ENCODE data around the gene DHODH. TPM values are rescaled to one million over a fixed set of nuclear protein-coding genes. Genes with fewer than 3 reads are reported as not detected.

Gene DHODH
- total and polyA plus RNA-seq, 2 donors from 2014 or later: 8.9 to 10.7 TPM

GRCh38 chr16:72009779-72010178 lies 1.2 kb downstream of the DHODH start:
- Histone ChIP-seq H3K9ac (ENCODE audit: low read length in 3 of 3) (no peak overlapping the region), H3K27me3 (ENCODE audit: control insufficient read depth, insufficient read depth, low read length) (no peaks in the 10 kb centered on the region), H3K27ac (ENCODE audit: low read depth in 2 of 2, low read length in 2 of 2) (no peak overlapping the region), H3K9me3 (ENCODE audit: control insufficient read depth in 2 of 3, insufficient read depth in 1 of 3, low read length in 3 of 3) (no peaks in the 10 kb centered on the region), H3K4me1 (ENCODE audit: control insufficient read depth in 2 of 3, insufficient read depth in 2 of 3, low read depth in 1 of 3, low read length in 3 of 3) (peaks cover 0 to 7% (median 6%) of the 10 kb centered on the region in 3 donors), H3K4me3 (ENCODE audit: low read length in 3 of 3) (no peak overlapping the region), H3K36me3 (ENCODE audit: control insufficient read depth in 2 of 3, insufficient read depth in 3 of 3, low read length in 3 of 3) (no peaks in the 10 kb centered on the region)
- DNase-seq (no peak), FAIRE-seq (no peak)
- intact Hi-C loops (cut with DNase I): no loop called here
- TF ChIP-seq, protein P1, sequence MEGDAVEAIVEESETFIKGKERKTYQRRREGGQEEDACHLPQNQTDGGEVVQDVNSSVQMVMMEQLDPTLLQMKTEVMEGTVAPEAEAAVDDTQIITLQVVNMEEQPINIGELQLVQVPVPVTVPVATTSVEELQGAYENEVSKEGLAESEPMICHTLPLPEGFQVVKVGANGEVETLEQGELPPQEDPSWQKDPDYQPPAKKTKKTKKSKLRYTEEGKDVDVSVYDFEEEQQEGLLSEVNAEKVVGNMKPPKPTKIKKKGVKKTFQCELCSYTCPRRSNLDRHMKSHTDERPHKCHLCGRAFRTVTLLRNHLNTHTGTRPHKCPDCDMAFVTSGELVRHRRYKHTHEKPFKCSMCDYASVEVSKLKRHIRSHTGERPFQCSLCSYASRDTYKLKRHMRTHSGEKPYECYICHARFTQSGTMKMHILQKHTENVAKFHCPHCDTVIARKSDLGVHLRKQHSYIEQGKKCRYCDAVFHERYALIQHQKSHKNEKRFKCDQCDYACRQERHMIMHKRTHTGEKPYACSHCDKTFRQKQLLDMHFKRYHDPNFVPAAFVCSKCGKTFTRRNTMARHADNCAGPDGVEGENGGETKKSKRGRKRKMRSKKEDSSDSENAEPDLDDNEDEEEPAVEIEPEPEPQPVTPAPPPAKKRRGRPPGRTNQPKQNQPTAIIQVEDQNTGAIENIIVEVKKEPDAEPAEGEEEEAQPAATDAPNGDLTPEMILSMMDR (IDR thresholded peaks at IDR 0.05; ENCODE audit: borderline replicate concordance, extremely low read depth, insufficient read depth): no peak

DNA sequence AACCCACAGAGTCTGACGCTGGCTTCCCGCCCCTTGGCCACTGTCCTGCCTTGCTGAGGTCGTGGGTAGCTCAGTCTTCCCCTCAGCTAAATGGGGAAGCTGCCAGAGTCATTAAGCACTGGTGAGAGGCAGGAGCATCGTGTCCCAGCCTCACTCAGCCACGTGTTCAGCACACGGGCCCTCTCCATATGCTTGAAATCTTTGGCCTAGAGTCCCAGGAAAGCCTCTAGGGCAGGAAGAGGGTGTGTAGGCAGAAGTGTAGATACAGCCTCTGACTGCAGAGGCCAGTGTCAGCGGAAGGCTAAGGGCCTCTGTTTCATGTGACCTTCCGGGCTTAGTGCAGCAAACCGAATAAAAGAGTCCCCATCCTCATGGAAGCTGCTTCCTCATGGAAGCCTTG lies 4.1 kb downstream of the DHODH start:
- H3K27ac ChIP-seq (ENCODE audit: low read depth in 2 of 2, low read length in 2 of 2): no peak overlapping the region
- no peak for FAIRE-seq

DNA sequence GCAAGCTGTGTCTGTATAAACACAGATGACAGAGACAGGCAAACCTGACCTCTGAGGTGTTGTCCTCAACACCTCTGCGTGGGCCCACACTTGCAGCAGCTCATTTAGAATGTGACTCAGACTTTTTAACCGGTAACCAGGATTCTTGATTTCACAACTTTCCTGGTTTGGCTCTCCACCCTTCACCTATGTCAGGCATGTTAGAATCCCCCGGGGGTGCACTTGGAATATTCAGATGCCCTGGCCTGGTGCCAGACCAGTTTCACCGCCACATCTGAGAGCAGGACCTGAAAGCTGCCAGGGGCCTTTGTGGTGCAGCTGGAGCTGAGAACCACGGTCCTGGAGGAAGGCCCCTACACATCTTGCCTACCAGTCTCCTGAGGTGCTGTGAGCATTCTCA lies 4.8 kb downstream of the DHODH start:
- TF ChIP-seq, protein P1 (IDR thresholded peaks at IDR 0.05; ENCODE audit: borderline replicate concordance, extremely low read depth, insufficient read depth): no peak
- intact Hi-C loops (cut with DNase I): no loop called here
- Histone ChIP-seq H3K27me3 (ENCODE audit: control insufficient read depth, insufficient read depth, low read length) (no peaks in the 10 kb centered on the region), H3K9ac (ENCODE audit: low read length in 3 of 3) (no peak overlapping the region), H3K4me1 (ENCODE audit: control insufficient read depth in 2 of 3, insufficient read depth in 2 of 3, low read depth in 1 of 3, low read length in 3 of 3) (peaks cover 0 to 14% (median 11%) of the 10 kb centered on the region in 3 donors), H3K9me3 (ENCODE audit: control insufficient read depth in 2 of 3, insufficient read depth in 1 of 3, low read length in 3 of 3) (no peaks in the 10 kb centered on the region), H3K4me3 (ENCODE audit: low read length in 3 of 3) (no peak overlapping the region), H3K27ac (ENCODE audit: low read depth in 2 of 2, low read length in 2 of 2) (peak overlapping the region in 1 of 2 donors; percentile 3), H3K36me3 (ENCODE audit: control insufficient read depth in 2 of 3, insufficient read depth in 3 of 3, low read length in 3 of 3) (peaks cover 0 to 3% (median 2%) of the 10 kb centered on the region in 3 donors)
- DNase-seq (peak in 2 of 5 donors; percentile 29 to 88), FAIRE-seq (no peak)

More for the DNA sequence above, 4.1 kb downstream of the DHODH start:
- Histone ChIP-seq H3K4me1 (ENCODE audit: control insufficient read depth in 2 of 3, insufficient read depth in 2 of 3, low read depth in 1 of 3, low read length in 3 of 3) (peaks cover 0 to 14% (median 11%) of the 10 kb centered on the region in 3 donors), H3K9me3 (ENCODE audit: control insufficient read depth in 2 of 3, insufficient read depth in 1 of 3, low read length in 3 of 3) (no peaks in the 10 kb centered on the region), H3K4me3 (ENCODE audit: low read length in 3 of 3) (no peak overlapping the region), H3K9ac (ENCODE audit: low read length in 3 of 3) (no peak overlapping the region), H3K36me3 (ENCODE audit: control insufficient read depth in 2 of 3, insufficient read depth in 3 of 3, low read length in 3 of 3) (peaks cover 0 to 3% (median 2%) of the 10 kb centered on the region in 3 donors), H3K27me3 (ENCODE audit: control insufficient read depth, insufficient read depth, low read length) (no peaks in the 10 kb centered on the region)
- no peak for DNase-seq
- intact Hi-C loops (cut with DNase I): no loop called here
- TF ChIP-seq, protein P1 (IDR thresholded peaks at IDR 0.05; ENCODE audit: borderline replicate concordance, extremely low read depth, insufficient read depth): no peak

Measured in kidney (tissue), 14 donors.